ENCODE results near the gene PDE4C.

The PDE4C gene

DNA sequence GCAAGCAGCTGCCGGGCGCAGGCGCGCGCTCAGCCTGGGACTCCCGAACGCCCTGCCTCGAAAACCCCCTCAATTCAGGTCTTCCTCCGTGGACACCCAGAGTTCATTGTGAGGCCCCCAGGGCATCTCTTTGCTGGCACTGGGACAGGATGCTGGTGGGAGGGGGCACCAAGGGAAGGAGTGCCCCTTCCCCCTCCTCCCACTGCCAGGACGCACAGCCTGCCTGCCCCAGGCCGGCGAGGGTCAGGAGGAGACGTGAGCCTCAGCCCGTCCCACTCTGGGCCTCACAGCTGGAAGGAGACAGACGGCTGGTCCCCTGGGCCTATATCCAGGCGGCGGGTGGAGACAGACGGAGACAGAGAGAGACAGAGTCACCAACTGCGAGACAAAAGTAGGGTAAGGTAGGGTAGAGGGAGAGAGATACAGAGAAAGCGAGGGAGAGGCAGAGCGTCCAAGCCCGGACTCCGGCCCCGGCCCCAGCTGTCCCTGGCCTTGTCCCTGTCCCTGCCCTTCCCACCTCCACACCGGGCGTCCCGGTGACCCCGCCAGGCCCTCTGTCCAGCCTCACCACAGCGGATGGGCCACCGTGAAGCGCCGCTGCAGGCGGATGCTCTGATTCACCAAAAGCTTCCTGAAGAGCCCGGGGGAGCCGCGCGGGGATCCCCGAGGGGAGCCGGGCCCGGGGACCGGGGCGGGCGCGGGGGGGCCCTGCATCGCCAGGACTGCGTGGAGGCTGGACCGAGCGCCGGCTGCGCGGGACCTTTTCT, at the start of gene PDE4C:
Gene PDE4C (minus strand): TSS at position 737 of the 767 bp plus-strand sequence. CDS start 23 bp downstream, at position 714.
- no peak for DNase-seq (ENCODE audit: low read depth)
- TF ChIP-seq, protein P1, sequence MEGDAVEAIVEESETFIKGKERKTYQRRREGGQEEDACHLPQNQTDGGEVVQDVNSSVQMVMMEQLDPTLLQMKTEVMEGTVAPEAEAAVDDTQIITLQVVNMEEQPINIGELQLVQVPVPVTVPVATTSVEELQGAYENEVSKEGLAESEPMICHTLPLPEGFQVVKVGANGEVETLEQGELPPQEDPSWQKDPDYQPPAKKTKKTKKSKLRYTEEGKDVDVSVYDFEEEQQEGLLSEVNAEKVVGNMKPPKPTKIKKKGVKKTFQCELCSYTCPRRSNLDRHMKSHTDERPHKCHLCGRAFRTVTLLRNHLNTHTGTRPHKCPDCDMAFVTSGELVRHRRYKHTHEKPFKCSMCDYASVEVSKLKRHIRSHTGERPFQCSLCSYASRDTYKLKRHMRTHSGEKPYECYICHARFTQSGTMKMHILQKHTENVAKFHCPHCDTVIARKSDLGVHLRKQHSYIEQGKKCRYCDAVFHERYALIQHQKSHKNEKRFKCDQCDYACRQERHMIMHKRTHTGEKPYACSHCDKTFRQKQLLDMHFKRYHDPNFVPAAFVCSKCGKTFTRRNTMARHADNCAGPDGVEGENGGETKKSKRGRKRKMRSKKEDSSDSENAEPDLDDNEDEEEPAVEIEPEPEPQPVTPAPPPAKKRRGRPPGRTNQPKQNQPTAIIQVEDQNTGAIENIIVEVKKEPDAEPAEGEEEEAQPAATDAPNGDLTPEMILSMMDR (conservative IDR thresholded peaks at IDR 0.05; ENCODE audit: low read depth, low read length) = no peak
- peak within 1 kb of the TSS; percentile 3 for H3K4me3 ChIP-seq (ENCODE audit: low read depth, low read length)

DNA sequence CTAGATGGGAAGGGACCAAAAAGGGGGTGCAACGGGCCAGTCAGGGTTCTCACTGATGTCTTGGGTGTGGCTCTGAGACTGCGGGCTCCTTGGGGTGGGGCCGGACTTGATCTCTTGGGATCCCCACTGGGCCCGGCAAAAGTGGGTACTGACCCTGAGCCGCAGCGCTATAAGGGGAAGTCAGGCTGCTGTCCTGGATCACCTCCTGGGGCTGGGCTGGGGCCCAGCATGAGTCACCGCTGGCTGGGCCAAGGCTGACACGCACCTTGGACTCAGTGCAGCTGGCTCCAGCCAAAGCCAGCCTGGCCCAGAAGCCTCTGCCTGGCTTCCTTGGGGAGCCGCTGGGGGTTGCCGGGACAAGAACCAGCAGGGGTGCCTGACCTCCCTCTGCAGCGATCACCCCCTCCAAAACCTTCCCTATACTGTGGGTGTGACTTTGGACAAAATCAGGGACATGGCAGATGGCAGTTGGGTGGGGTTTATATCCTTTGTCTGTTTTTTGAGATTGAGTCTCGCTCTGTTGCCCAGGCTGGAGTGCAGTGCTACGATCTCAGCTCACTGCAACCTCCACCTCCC, 48.6 kb upstream of the PDE4C start:
- no peak overlapping the region for H3K4me3 ChIP-seq (ENCODE audit: low read depth, low read length)
- TF ChIP-seq, protein P1 (conservative IDR thresholded peaks at IDR 0.05; ENCODE audit: low read depth, low read length) = no peak
- DNase-seq (ENCODE audit: low read depth) = peak; percentile 85

DNA sequence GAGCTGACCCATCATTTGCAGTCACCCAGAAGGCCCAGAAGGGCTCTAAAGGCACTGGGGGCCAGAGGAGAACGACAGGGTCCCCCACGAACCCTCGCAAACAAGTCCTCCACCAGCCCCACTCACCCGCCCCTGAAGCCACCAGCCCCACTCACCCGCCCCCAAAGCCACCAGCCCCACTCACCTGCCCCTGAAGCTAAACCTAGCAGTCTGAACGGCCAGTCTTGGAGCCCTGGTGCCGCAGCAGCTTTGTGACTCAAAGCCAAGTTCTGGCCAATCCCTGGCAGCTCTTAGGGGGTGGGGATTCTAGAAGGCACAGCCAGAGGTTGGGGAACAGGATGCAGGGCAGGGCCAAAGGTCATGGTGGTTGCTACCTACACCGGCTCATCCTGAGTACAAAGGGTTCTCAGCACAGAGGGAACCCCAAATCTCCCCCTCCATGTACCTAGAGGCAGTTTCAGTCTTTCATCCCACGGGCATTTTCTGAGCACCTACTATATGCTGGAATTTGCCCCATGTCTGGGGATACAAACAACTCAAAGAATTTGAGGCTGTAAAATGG, 48.1 kb upstream of the PDE4C start, which contains the start of gene IQCN:
Gene IQCN (minus strand): TSS at position 234 of the 562 bp plus-strand sequence. CDS start 4,974 bp downstream, outside the sequence.
- DNase-seq (ENCODE audit: low read depth) = peak; percentile 42
- TF ChIP-seq, protein P1 (conservative IDR thresholded peaks at IDR 0.05; ENCODE audit: low read depth, low read length) = no peak
- H3K4me3 ChIP-seq (ENCODE audit: low read depth, low read length) = no peak within 1 kb of the TSS

DNA sequence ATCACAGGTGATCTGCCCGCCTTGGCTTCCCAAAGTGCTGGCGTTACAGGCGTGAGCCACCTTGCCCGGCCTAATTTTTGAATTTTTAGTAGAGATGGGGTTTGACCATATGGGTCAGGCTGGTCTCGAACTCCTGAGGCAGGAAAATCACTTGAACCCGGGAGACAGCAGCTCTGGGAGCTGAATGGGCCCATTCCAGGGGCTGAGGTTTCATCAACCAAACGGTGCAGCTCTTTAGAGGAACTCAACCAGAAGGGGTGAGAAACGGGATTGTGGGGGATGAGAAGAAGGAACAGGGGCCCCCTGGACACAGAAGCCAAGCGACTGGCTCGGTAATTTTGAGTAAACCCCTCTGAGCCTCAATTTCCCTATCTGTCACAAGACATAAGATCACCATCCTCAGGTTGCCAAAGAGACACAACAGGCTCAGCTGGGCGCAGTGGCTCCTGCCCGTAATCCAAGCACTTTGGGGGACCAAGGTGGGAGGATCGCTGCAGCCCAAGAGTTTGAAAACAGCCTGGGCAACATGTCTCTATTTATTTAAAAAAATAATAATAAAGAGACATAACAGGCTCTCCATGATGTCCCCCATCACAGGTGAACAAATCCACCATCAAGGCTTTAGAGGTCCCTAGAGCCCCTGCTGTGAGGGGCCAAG, 47.5 kb upstream of the PDE4C start:
- H3K4me3 ChIP-seq (ENCODE audit: low read depth, low read length) = no peak overlapping the region
- TF ChIP-seq, protein P1 (conservative IDR thresholded peaks at IDR 0.05; ENCODE audit: low read depth, low read length) = no peak
- no peak for DNase-seq (ENCODE audit: low read depth)

DNA sequence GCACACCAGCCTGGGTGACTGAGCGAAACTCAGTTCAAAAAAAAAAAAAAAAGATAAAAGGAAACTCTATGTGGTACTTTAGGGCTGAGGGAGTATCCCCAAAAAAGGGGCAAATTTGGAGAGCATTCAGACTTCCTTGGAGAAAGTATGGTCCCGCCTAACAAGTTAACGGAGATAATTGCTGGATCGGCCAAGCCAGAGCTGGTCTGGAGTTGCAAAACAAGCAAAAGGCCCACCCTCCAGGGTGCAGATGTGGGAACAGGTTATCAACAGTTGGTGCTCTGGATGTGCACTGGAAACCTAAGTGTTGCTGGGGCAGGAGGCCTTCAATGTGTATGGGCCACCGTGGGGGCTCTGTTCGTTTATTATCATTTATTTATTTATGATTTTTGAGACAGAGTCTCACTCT, 45.2 kb upstream of the PDE4C start:
- DNase-seq (ENCODE audit: low read depth) = no peak
- no peak overlapping the region for H3K4me3 ChIP-seq (ENCODE audit: low read depth, low read length)
- TF ChIP-seq, protein P1 (conservative IDR thresholded peaks at IDR 0.05; ENCODE audit: low read depth, low read length) = no peak

DNA sequence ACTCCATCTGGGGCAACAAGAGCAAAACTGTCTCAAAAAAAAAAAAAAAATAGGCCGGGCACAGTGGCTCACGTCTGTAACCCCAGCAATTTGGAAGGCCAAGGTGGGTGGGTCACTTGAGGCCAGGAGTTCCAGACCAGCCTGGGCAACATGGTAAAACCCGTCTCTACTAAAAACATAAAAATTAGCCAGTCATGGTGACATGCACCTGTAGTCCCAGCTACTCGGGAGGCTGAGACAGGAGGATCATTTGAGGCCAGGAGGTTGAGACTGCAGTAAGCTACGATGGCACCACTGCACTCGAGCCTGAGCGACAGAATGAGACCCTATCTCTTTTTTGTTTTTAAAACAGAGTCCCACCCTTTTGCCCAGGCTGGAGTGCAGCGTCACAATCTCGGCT, 44.1 kb upstream of the PDE4C start:
- H3K4me3 ChIP-seq (ENCODE audit: low read depth, low read length) = no peak overlapping the region
- TF ChIP-seq, protein P1 (conservative IDR thresholded peaks at IDR 0.05; ENCODE audit: low read depth, low read length) = no peak
- no peak for DNase-seq (ENCODE audit: low read depth)

All from choroid plexus epithelial cell (primary cell).